ENCODE measurements around the gene KLF6. TPM values are rescaled to one million over a fixed set of nuclear protein-coding genes. Genes with fewer than 3 reads are reported as not detected.

KLF6 gene
- total RNA-seq, 1 experiment from 2014 or later: 20.4 TPM

DNA sequence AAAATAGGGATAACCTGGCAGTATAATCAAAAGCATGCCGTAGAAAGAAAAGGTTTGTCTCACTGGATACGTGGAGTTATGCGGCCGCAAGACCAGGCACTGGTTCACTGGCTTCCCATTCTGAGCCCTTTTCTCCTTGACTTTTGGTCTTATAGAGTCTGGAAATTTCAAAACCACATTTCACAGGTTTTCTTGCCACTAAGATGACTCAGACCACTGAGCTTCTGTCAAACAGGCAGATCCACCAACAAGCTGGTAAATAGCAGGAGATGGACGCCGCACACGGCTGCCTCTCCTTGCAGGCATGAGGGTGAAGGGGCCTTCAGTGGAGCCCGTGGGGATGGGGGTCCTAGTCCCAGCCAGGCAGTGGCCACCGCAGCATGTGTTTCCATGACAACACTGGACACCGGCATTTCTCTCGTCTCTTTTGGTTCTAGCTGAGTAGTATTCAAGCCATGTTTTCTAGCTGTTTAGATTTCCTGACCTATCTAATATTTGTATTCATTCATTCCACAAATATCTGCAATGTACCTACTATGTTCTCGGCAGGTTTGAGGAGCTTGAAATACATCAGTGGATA, 55.5 kb downstream of the KLF6 start:
- DNase-seq (ENCODE audit: low spot score): peak; percentile 63

- no peak for DNase-seq (ENCODE audit: low spot score)
These were observed 56.4 kb downstream of the KLF6 start for GRCh38 chr10:3728563-3728962.

GRCh38 chr10:3727268-3727667, 57.7 kb downstream of the KLF6 start:
- no peak for DNase-seq (ENCODE audit: low spot score)

Data from A172 (cell line).